HG03108 (cell line): ENCODE data around the gene SERHL2.
"Not testable (repeated sequence)": the region's sequence is repeated elsewhere in the genome, so short reads cannot be mapped to it uniquely, and the experiment has no call there.

Source experiments
- ATAC-seq: cut with Tn5 transposase; IDR thresholded peaks from one replicate; pipeline ENCODE4 v1.9.1; 2021; ENCODE audit warnings: moderate library complexity; ENCODE audit not compliant: unreplicated experiment

The SERHL2 gene

DNA sequence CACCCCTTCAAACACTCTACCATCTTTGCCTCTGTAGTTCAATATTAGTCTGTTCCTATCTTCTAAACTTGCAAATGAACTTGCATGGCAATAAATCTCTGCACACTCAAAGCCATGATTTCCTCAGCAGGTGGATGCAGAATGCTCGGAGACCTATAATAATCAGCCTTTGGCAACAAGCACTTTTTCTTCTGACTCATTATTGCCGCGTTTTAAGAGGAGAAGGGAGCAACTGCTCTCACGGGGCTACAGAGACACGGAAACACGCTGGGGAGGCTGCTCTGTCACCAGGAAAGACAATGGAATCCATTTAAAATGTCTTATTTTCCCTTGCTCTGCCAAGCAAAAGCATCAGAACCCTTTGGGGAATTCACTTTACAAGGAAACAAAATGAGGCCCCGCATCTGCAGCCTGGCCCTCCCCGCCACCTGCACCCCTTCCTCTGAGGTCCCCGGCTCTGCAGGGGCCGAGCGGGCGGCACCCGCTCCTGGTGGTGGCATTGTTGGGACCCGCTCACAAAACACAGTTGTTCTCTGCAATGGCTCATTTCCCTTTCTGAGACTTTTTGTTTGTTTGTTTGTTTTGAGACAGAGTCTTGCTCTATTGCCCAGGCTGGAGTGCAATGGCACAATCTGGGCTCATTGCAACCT is 18.5 kb upstream of the SERHL2 start:
- ATAC-seq, result not testable (repeated sequence)

DNA sequence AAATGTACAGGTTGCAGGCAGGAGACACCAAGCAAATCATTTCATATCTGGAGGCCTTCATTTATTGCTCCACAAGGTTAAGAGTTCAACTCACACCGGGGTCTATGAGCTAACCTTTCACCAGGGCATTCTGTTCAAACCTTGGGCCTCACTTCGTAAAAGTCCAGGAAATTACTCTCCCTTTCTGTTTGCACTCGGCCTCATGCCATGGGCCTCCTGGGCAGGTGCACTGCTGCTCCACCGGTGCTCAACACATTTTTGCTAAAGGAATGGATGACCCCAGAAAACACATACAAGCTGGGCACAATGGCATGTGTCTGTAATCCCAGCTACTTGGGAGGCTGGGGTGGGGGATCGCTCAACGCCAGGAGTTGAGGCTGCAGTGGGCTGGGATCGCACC is 17.6 kb upstream of the SERHL2 start:
- no peak for ATAC-seq

DNA sequence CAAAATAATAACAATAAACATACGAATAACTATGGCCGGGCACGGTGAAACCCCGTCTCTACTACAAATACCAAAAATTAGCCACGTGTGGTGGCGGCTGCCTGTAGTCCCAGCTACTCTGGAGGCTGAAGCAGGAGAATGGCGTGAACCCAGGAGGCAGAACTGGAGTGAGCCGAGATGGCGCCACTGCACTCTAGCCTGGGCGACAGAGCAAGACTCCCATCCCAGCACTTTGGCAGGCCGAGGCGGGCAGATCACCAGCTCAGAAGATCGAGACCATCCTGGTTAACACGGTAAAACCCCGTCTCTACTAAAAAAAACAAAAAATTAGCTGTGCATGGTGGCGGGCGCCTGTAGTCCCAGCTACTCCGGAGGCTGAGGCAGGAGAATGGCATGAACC is 17.1 kb upstream of the SERHL2 start:
- not testable (repeated sequence) for ATAC-seq

DNA sequence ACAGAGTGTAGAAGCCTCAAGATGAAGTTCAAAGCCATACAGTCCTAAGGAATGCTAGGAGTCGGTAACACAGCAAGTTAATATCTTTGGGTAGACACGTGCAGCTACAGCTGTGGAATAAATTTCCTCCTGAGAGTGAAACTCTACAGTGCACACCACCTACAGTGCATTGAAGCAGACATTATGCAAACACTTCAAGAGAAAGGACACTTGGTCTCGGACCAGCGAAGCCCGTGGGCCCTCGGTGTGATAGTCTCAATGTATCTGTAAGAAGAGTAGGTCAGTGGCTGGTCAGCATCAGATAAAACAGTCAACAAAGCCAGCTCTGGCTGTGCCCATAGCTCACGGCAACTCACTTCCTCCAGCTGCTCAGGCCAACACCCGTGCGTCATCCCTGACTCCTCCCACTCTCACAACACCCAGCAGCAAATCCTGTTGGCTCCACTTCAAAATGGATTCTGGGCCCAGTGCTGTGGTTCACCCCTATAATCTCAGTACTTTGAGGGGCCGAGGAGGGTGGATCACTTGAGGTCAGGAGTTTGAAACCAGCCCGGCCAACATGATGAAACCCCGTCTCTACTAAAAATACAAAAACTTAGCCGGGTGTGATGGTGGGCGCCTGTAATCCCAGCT is 16.4 kb upstream of the SERHL2 start:
- ATAC-seq, result not testable (repeated sequence)

DNA sequence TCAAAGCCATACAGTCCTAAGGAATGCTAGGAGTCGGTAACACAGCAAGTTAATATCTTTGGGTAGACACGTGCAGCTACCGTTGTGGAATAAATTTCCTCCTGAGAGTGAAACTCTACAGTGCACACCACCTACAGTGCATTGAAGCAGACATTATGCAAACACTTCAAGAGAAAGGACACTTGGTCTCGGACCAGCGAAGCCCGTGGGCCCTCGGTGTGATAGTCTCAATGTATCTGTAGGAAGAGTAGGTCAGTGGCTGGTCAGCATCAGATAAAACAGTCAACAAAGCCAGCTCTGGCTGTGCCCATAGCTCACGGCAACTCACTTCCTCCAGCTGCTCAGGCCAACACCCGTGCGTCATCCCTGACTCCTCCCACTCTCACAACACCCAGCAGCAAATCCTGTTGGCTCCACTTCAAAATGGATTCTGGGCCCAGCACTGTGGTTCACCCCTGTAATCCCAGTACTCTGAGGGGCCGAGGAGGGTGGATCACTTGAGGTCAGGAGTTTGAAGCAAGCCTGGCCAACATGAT is 14.5 kb upstream of the SERHL2 start:
- ATAC-seq, result not testable (repeated sequence)

DNA sequence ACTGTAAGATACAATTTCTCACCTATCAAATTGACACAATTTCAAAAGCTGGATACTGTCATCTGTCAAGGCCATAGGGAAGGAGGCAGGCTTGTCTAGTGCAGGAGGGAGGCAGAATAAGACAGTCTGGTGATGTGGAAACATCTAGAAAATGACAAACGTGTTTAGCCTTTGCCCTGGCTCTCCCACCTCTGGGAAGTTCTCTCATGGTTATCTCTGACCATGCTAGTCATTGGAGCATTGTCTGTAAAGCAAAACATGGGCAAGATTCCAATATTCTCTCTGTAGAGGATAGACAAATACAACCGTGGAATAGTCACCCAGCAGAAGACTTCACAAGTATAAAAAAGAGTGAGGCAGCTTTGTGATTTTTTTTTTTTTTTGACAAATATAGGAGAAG is 9.1 kb upstream of the SERHL2 start:
- no peak for ATAC-seq

DNA sequence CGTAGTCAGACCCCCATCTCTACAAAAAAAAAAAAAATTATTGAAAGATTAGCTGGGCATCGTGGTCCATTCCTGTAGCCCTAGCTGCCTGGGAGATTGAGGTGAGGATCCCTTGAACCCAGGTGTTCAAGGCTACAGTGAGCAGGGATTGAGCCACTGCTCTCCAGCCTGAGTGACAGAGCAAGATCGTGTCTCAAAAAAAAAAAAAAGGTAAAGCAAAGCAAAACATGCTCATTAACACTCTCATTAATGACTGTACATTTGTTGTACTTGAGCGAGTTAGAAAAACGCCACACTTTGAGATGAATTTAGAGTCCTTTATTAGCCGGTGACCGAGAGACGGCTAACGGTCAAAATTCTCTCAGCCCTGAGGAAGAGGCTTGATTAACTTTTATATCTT is 6.2 kb upstream of the SERHL2 start:
- ATAC-seq, result no peak

DNA sequence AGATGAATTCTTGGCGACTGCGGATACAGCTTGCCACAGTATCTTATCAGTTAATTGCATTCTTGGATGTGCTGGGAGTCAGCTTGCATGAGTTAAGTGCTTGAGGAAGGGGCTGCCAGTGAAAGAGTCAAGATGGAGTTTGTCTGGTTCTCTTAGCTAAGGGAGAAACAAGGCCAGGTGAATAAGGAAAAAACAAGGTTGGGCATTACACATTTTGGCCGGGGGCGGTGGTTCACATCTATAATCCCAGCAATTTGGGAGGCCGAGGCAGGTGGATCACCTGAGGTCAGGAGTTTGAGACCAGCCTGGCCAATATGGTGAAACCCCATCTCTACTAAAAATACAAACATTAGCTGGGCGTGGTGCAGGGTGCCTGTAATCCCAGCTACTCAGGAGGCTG is 5.6 kb upstream of the SERHL2 start:
- not testable (repeated sequence) for ATAC-seq

DNA sequence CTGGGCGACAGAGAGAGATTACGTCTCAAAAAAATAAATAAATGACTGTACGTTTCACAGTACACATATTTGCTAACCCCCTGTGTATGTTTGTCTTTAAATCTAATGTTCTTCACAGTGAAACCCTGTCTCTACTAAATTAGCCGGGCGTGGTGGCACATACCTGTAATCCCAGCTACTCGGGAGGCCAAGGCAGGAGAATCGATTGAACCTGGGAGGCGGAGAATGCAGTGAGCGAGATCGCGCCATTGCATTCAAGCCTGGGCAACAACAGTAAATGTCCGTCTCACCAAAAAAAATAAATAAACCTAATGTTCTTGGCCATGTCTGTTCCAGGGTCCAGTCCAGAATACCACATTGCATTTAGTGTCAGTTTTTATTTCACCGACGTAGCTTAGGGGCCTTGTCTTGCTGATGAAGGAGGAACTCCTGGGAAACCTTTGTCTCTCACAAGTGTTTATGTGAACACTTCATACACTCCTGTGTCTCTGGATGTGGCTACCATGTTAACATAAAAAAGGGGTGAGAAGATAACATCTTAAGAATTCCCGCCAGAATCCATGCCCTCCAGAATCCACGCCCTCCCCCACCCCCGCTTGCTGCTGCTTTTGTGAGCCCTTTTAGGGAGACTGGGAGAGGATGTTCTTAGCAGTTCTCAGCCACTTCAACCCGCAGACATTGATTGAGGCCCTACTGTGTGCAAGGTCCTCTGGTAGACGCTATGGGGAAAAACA is 5.0 kb upstream of the SERHL2 start:
- ATAC-seq, result no peak

DNA sequence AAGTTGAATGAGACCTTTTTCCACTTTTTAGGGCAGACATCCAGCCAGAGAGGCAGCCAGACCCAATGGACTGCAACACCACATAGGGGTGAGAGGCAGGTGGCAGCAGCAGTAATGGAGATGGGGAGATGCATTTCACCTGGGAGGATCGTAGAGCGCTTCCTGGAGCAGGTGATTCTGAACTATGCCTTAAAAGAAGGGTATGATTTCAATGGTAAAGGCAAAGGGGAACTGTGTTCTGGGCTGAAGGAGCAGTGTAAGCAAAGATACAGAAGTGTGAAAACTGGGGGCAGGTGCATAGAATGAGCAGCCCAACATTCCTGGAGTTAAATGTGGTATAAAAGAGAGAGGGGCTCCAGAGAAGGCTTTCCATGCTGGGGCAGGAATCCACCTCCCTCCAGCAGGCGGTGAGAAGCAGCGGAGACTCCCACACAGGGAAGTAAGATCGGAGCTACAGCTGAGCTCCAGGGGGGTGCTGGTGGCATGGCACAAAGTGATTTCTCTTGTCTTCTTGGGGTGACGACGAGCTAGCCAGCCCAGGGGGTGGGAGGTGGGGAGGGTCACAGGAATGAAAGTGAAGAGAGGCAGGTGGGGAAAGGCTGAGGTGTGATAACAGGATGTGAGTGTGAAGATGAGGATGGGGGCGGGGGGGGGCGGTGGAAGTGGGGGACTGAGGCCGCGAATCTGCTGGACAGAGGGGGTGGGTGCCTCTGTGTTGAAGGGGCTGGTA is 4.3 kb upstream of the SERHL2 start:
- no peak for ATAC-seq

DNA sequence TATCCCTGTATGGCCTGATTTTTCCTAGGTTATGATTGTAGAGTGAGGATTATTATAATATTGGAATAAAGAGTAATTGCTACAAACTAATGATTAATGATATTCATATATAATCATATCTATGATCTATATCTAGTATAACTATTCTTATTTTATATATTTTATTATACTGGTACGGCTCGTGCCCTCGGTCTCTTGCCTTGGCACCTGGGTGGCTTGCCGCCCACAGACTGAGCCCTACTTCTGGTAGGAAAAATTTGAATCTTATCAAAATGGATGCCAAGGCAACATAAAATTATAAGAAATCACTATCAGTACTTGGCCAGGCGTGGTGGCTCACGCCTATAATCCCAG is 1.5 kb upstream of the SERHL2 start:
- ATAC-seq, result not testable (repeated sequence)

DNA sequence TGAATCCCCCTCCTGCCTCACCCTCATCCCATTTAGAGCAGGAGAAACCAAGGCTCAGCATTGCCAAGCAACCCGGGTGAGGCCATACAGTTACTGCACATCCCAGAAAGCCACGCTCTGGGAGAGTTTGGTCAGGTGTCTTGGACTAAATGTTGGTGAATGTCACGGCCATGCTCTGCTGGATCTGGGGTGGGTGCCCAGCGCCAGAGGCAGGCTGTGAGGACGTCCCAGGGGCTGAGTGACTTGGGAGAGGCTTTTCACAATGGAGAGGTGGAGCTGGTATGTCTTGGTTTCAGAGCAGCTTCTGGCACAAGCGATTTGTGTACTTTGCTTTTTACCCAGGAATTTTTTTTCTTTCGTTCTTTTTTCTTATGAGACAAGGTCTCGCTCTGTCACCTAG is 6.6 kb downstream of the SERHL2 start:
- no peak for ATAC-seq

DNA sequence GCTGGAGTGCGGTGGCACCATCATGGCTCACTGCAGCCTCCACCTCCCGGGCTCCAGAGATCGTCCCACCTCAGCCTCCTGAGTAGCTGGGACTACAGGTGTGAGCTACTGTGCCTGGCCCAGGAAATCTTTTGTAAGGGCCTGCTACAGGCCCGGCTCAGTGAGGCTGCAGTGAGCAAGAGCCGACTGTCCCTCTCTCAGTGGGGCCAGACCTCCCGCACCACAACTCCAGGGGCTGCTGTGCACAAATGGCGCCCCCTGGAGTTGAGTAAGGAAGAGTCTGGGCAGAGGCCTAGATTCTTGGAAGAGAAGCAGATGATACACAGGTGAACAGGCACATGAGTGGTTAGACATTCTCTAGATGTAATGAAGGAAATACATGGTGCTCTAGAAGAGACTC is 7.0 kb downstream of the SERHL2 start:
- no peak for ATAC-seq

DNA sequence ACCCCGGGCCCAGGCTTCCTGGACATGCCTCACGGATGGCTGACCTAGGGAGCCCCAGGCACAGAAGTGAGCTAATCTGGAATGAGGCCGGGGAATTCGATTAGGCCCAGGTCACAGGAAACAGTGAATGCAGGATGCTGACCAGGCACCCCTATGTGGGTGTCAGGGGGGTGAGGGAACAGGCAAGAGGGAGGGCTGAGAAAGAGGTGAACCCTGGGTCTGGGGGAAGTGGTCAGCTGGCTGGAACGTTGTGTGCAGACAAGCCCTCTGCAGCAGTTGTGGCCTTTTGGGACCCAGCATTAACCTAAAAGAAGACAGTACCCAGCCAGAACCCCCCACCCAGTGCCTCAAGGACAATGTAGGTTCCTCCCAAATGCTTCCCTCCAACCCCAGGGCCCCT is 8.1 kb downstream of the SERHL2 start:
- ATAC-seq, result no peak

DNA sequence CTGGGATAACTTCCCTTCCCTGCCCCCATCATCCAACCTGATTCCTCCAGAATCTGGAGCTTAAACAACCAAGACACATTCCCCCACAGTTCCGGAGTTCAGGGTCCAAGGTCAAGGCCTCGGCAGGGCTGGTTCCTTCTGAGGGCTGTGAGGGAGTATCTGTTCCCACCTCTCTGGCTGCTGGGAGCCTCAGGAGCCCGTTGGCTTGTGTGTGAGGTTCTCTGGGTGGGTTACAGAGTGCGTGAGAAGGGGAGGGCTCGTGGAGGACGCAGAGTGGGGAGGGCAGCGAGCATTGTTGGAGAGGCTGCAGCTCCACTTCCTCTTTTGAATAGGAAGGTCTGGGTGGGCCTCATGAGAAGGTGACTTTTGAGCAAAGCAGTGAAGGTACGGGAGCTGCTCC is 8.5 kb downstream of the SERHL2 start:
- ATAC-seq, result no peak

DNA sequence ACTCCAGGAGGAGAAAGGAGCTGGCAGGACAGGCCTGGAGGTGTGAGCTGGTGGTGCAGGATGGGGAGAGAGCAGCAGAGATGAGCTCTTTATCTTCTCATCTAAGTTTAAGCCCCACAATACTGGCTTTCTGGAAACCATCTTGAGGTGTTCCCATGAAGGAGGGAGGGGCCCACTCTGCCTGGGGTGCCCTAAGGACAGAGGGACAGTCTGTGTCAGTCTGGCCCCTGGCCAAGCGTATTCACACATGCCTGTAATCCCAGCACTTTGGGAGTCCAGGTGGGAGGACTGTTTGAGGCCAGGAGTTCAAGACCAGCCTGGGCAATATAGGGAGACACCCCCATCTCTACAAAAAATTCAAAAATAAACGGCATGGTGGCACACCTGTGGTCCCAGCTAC is 8.9 kb downstream of the SERHL2 start:
- no peak for ATAC-seq

DNA sequence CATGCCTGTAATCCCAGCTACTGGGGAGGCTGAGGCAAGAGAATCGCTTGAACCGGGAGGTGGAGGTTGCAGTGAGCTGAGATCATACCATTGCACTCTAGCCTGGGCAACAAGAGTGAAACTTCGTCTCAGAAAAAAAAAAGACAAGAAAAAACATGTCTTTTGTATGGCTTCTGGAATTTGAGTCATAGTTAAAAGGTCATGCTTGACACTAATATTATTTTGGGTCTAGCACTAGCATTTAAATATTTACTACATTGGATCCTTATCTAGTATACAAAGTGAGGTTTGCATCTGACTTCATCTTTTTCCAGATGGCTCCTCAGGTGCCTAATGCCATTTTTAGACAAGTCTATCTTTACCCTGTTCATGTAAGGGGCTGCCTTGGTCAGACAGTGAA is 10.2 kb downstream of the SERHL2 start:
- ATAC-seq, result not testable (repeated sequence)

DNA sequence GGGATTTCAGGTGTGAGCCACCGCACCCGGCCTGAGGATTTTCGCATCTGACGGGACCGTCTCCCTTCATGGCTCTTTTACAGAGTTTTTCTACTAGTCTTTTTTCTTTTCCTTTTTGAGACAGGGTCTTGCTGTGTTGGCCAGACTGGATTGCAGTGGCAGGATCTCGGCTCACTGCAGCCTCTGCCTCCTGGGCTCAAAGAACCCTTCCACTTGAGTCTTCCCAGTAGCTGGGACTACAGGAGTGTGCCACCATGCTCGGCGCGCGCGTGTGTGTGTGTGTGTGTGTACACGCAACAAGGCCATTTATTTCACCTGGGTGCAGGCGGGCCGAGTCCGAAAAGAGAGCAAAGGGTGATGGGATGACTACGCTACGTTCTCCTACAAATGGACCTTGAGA is 10.9 kb downstream of the SERHL2 start:
- ATAC-seq, result no peak

DNA sequence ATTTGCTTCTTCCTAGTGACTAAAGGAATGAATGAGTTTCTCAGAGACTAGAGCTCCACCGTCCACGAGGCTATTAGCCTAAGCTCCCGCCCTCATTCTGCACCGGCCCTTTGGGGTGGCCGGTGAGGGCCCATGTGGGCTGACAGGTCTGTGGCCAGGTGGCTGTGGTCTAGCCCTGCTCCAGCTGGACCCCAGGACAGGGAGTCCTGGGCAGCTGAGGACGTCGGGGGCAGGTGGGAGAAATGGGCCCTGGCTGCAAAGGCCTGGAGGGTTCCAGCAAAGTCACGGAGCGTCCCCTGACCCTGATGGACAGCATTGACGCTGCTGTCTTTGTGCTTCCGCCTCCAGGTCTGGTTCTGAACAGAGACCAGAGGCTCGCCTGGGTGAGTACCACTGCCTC is 12.2 kb downstream of the SERHL2 start:
- no peak for ATAC-seq

DNA sequence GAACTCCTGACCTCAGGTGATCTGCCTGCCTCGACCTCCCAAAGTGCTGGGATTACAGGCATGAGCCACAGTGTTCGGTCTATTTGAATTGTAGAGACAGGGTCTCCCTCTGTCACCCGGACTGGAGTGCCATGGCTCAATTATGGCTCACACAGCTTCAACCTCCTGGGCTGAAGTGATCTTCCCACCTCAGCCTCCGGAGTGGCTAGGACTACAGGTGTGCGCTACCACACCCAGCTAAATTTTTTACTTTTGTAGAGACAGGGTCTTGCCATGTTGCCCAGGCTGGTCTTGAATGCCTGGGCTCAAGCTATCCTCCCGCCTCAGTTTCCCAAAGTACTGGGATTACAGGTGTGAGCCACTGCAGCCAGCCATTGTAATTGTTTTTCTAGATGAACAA is 14.2 kb downstream of the SERHL2 start:
- ATAC-seq, result not testable (repeated sequence)

DNA sequence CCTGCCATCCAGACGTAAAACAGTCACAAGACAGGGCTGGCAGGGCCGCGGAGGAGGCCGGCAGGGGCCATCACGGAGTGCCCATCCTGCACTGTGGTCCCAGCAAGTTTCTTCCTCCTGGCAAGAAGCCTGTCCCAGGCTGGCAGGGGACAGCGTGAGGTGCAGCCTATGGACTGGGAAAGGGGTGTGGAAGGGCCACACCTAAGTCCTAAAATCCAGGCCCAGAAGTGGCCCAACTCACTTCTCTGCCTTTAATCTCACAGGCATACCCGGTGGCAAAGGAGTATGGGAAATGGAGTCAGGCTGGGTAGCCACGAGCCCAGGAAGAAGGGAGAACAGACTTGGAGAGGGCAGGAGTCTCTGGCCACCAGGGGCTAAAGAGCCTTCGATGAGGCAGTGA is 16.8 kb downstream of the SERHL2 start:
- ATAC-seq, result not testable (repeated sequence)
